Neural cell (in vitro differentiated cells): ENCODE data around the gene GRIK3.

Experiments
- CTCF ChIP-seq: fragments of 450-650 bp; IDR thresholded peaks from 2 replicates; pipeline ENCODE4 v1.5.1; 2014; ENCODE audit warnings: antibody characterized with exemption, mild to moderate bottlenecking, moderate library complexity; ENCODE audit not compliant: poor library complexity, severe bottlenecking
- POLR2AphosphoS5 ChIP-seq: IDR thresholded peaks from 2 replicates; pipeline ENCODE4 v1.6.1; 2012
- RAD21 ChIP-seq: fragments of 450-650 bp; conservative IDR thresholded peaks from 2 replicates; pipeline ENCODE4 v1.6.1; 2014; ENCODE audit warnings: antibody characterized with exemption, mild to moderate bottlenecking, moderate library complexity
- REST ChIP-seq: IDR thresholded peaks from 2 replicates; pipeline ENCODE4 v1.6.1; 2012; ENCODE audit warnings: borderline replicate concordance
- SMC3 ChIP-seq: fragments of 450-650 bp; conservative IDR thresholded peaks from 2 replicates; pipeline ENCODE4 v1.6.1; 2014; ENCODE audit warnings: antibody characterized with exemption, mild to moderate bottlenecking, moderate library complexity; ENCODE audit not compliant: poor library complexity

- TF ChIP-seq CTCF: no peak
- no peak for TF ChIP-seq POLR2AphosphoS5
- no peak for TF ChIP-seq REST
- TF ChIP-seq SMC3: no peak
- no peak for TF ChIP-seq RAD21
These were observed 86.2 kb downstream of the GRIK3 start for GRCh38 chr1:36948147-36948546.
